Astrocyte (in vitro differentiated cells and primary cell): Measurements from ENCODE around the gene LVRN.

Experiments used
- CTCF ChIP-seq: IDR thresholded peaks from 2 replicates; pipeline ENCODE4 v1.5.1; 2011; ENCODE audit warnings: low read depth, mild to moderate bottlenecking, inconsistent platforms, low read length, moderate library complexity; ENCODE audit not compliant: insufficient read depth
- EZH2 ChIP-seq: IDR thresholded peaks from 2 replicates; pipeline ENCODE4 v1.6.1; 2012; ENCODE audit warnings: mild to moderate bottlenecking, low read length, inconsistent platforms; ENCODE audit not compliant: insufficient read depth

GRCh38 chr5:116046823-116047222 lies 84.5 kb downstream of the LVRN start:
- TF ChIP-seq CTCF: no peak
- no peak for TF ChIP-seq EZH2
